B cell (primary cell): ENCODE measurements around the gene MCTP1. TPM values are rescaled to one million over a fixed set of nuclear protein-coding genes. Genes with fewer than 3 reads are reported as not detected.

Experiments used
- ATAC-seq: fragments of 200-7000 bp; cut with Tn5 transposase; one replicate; pipeline ENCODE4 v1.10.0; 2021; ENCODE audit warnings: low read depth, mild to moderate bottlenecking, moderate number of reproducible peaks, moderate library complexity
- CTCF ChIA-PET: fragments of 350-600 bp; sonication (Branson Sonifier 250); formaldehyde crosslinking; loops from one replicate; lab custom pipeline; 2021; ENCODE audit warnings: antibody characterized with exemption, inconsistent platforms; lab: Charles Lee
- POLR2A ChIA-PET: fragments of 350-600 bp; sonication (Branson Sonifier 250); formaldehyde crosslinking; loops from one replicate; lab custom pipeline; 2021; ENCODE audit warnings: antibody characterized with exemption; lab: Charles Lee
- DNase-seq: peaks from one replicate; pipeline ENCODE4 v3.0.0; 2013
- H2AFZ ChIP-seq: 2 replicates; pipeline ENCODE4 v1.6.1; 2012; ENCODE audit warnings: mild to moderate bottlenecking, low read depth, low read length; ENCODE audit not compliant: insufficient read depth, poor library complexity, severe bottlenecking
- H3K27ac ChIP-seq, 2 donors: 1 replicate in 1 of 2; 2 replicates in 1 of 2; pipeline ENCODE4 v1.5.1; 2012 to 2013; ENCODE audit warnings: low read length in 2 of 2, mild to moderate bottlenecking in 2 of 2, moderate library complexity in 1 of 2
- H3K27me3 ChIP-seq, 4 experiments: fragments of 200-600 bp in 1 of 4; sonication (generic) in 1 of 4; replicated peaks in 1 of 4; 1 replicate in 2 of 4; 2 replicates in 2 of 4; pipeline versions ENCODE4 v1.6.1 to v1.7.0; 2013 to 2016; ENCODE audit warnings: low read length in 3 of 4, mild to moderate bottlenecking in 2 of 4, mixed read lengths in 1 of 4, moderate library complexity in 1 of 4; ENCODE audit not compliant: insufficient read depth in 4 of 4, control insufficient read depth in 3 of 4; ENCODE audit errors: control extremely low read depth in 1 of 4
- H3K36me3 ChIP-seq, 2 experiments: replicated peaks in 1 of 2; 1 replicate in 1 of 2; 2 replicates in 1 of 2; pipeline versions ENCODE4 v1.6.1 to v1.7.1; 2013; ENCODE audit warnings: low read length in 1 of 2; ENCODE audit not compliant: insufficient read depth in 2 of 2, control insufficient read depth in 1 of 2; ENCODE audit errors: control extremely low read depth in 1 of 2, extremely low read depth in 1 of 2
- H3K4me1 ChIP-seq, 2 donors: fragments of 200-600 bp in 1 of 2; sonication (generic) in 1 of 2; 1 replicate in 1 of 2; 2 replicates in 1 of 2; pipeline versions ENCODE4 v1.5.1 to v1.6.1; 2013 to 2017; ENCODE audit warnings: low read length in 2 of 2; ENCODE audit not compliant: control insufficient read depth in 2 of 2, insufficient read depth in 2 of 2
- H3K4me2 ChIP-seq: replicated peaks from 2 replicates; pipeline ENCODE3; 2012; ENCODE audit warnings: mild to moderate bottlenecking, low read depth, low read length; ENCODE audit not compliant: poor library complexity, severe bottlenecking
- H3K4me3 ChIP-seq, 5 experiments: fragments of 200-600 bp in 1 of 5; sonication (generic) in 1 of 5; 1 replicate in 3 of 5; 2 replicates in 2 of 5; pipeline versions ENCODE4 v1.5.1 to v1.7.0; 2011 to 2016; ENCODE audit warnings: low read length in 4 of 5, mild to moderate bottlenecking in 4 of 5, low read depth in 2 of 5, control low read depth in 1 of 5, moderate library complexity in 1 of 5; ENCODE audit not compliant: insufficient read depth in 1 of 5; ENCODE audit errors: control extremely low read depth in 1 of 5, extremely low read depth in 1 of 5
- H3K79me2 ChIP-seq: fragments of 200-600 bp; sonication (generic); one replicate; pipeline ENCODE4 v1.6.0; 2016; ENCODE audit warnings: low read length; ENCODE audit not compliant: control insufficient read depth, insufficient read depth
- H3K9ac ChIP-seq: fragments of 200-600 bp; sonication (generic); 2 replicates; pipeline ENCODE4 v1.6.1; 2017; ENCODE audit warnings: mild to moderate bottlenecking, low read length, moderate library complexity
- H3K9me3 ChIP-seq, 3 donors: one replicate each; pipeline versions ENCODE4 v1.6.1 to v1.7.1; 2013; ENCODE audit warnings: low read length in 2 of 3; ENCODE audit not compliant: control insufficient read depth in 2 of 3, insufficient read depth in 1 of 3; ENCODE audit errors: control extremely low read depth in 1 of 3
- H4K20me1 ChIP-seq: 2 replicates; pipeline ENCODE4 v1.6.0; 2012; ENCODE audit warnings: mild to moderate bottlenecking, low read length; ENCODE audit not compliant: insufficient read depth, control insufficient read depth, poor library complexity, severe bottlenecking
- H3K27ac Mint-ChIP-seq: one replicate; pipeline ENCODE4 v1.8.0; 2021; ENCODE audit warnings: mixed read lengths
- H3K27me3 Mint-ChIP-seq: one replicate; pipeline ENCODE4 v1.8.0; 2021; ENCODE audit warnings: mixed read lengths
- H3K4me1 Mint-ChIP-seq: one replicate; pipeline ENCODE4 v1.8.0; 2021; ENCODE audit warnings: mixed read lengths
- H3K4me3 Mint-ChIP-seq: one replicate; pipeline ENCODE4 v1.8.0; 2021; ENCODE audit warnings: mixed read lengths
- H3K9me3 Mint-ChIP-seq: one replicate; pipeline ENCODE4 v1.8.0; 2022; ENCODE audit warnings: mixed read lengths; ENCODE audit not compliant: insufficient read depth
- EZH2 ChIP-seq: IDR thresholded peaks from 2 replicates; pipeline ENCODE4 v1.6.1; 2012; ENCODE audit warnings: borderline replicate concordance, low read depth, mild to moderate bottlenecking, moderate library complexity, low read length; ENCODE audit not compliant: insufficient read depth, poor library complexity, severe bottlenecking
- WGBS: methylation state at CpG from one replicate; pipeline ENCODE4 v1.1.5; 2013; ENCODE audit warnings: missing lambda C conversion rate; ENCODE audit not compliant: insufficient coverage; 5-methylcytosine and 5-hydroxymethylcytosine counted together
- intact Hi-C: fragments of 100-400 bp; cut with micrococcal nuclease; formaldehyde crosslinking; loops from one replicate; pipeline ENCODE4 v1.10.0; 2022
- polyA plus RNA-seq: library from polyadenylated mRNA; depleted of rRNA; stranded (reverse); fragments of >200 nt; gene quantifications from 2 replicates; pipeline ENCODE4 v1.2.3, GENCODE V29; 2012
- total RNA-seq, 2 donors: library from RNA; stranded (reverse); fragments of 120-200 nt in 1 of 2; gene quantifications; 1 replicate in 1 of 2; 2 replicates in 1 of 2; pipeline versions ENCODE4 v1.2.3 to v1.2.4, GENCODE V29; 2013 to 2022
- TF ChIP-seq, protein P1 (sequence below): fragments of 200-600 bp; IDR thresholded peaks from one replicate; pipeline ENCODE4 v1.8.0; 2022; ENCODE audit warnings: antibody characterized with exemption, mild to moderate bottlenecking

The MCTP1 gene
- total and polyA plus RNA-seq, 2 donors (not counting 1 experiment from before 2014, with no cell fraction given) = 0.42 to 2.5 TPM

DNA sequence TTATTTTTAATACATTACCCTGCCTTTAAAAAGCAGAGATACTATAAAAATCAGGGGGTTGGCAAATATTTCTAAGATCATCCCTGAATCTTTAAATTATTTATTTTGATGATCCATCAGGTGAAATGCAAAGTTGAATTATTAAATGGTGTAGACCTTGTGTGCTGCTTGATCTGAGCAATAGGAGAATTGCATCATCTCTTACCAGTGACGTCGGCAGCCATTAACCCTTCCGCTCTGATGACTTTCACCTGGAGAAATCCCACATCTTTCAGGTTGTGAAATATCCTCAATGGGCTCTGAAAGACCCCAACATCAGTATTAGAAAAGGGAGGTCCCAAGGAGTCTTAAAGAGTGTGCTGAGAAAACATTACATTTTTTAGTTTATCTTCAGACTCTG, 396.2 kb downstream of the MCTP1 start:
- H3K79me2 ChIP-seq = no peaks in the 10 kb centered on the region
- no peaks in the 10 kb centered on the region for H4K20me1 ChIP-seq
- H2AFZ ChIP-seq = no peak overlapping the region
- no peaks in the 10 kb centered on the region for H3K27me3 ChIP-seq
- ATAC-seq (no peak), DNase-seq (no peak)
- H3K4me3 Mint-ChIP-seq = no peak overlapping the region
- intact Hi-C loops = no loop called here
- H3K27ac Mint-ChIP-seq = no peak overlapping the region
- peaks cover 3% of the 10 kb centered on the region for H3K27me3 Mint-ChIP-seq
- H3K4me3 ChIP-seq = no peak overlapping the region
- no peaks in the 10 kb centered on the region for H3K4me1 ChIP-seq
- ChIA-PET POLR2A (no interaction called here), CTCF (no interaction called here)
- H3K9ac ChIP-seq = no peak overlapping the region
- TF ChIP-seq, protein P1, sequence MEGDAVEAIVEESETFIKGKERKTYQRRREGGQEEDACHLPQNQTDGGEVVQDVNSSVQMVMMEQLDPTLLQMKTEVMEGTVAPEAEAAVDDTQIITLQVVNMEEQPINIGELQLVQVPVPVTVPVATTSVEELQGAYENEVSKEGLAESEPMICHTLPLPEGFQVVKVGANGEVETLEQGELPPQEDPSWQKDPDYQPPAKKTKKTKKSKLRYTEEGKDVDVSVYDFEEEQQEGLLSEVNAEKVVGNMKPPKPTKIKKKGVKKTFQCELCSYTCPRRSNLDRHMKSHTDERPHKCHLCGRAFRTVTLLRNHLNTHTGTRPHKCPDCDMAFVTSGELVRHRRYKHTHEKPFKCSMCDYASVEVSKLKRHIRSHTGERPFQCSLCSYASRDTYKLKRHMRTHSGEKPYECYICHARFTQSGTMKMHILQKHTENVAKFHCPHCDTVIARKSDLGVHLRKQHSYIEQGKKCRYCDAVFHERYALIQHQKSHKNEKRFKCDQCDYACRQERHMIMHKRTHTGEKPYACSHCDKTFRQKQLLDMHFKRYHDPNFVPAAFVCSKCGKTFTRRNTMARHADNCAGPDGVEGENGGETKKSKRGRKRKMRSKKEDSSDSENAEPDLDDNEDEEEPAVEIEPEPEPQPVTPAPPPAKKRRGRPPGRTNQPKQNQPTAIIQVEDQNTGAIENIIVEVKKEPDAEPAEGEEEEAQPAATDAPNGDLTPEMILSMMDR = no peak
- H3K36me3 ChIP-seq = no peaks in the 10 kb centered on the region
- H3K4me1 Mint-ChIP-seq = no peaks in the 10 kb centered on the region
- H3K4me2 ChIP-seq = no peak overlapping the region
- no CpG with 5 or more reads among the region's 3 CpGs for WGBS
- H3K9me3 ChIP-seq = no peaks in the 10 kb centered on the region
- H3K9me3 Mint-ChIP-seq = no peaks in the 10 kb centered on the region
- H3K27ac ChIP-seq = no peak overlapping the region

GRCh38 chr5:94885931-94886330, 399.0 kb downstream of the MCTP1 start:
- no CpG with 5 or more reads among the region's 2 CpGs for whole genome bisulfite sequencing
- CTCF ChIA-PET = no interaction called here
- POLR2A ChIA-PET = no interaction called here

More at GRCh38 chr5:94885931-94886330, 399.0 kb downstream of the MCTP1 start:
- Histone ChIP-seq H3K27ac (no peak overlapping the region), H3K4me3 (no peak overlapping the region), H3K36me3 (no peaks in the 10 kb centered on the region), H2AFZ (no peak overlapping the region), H3K79me2 (no peaks in the 10 kb centered on the region), H3K9ac (no peak overlapping the region), H3K4me1 (no peaks in the 10 kb centered on the region), H3K4me2 (no peak overlapping the region), H3K27me3 (no peaks in the 10 kb centered on the region), H4K20me1 (no peaks in the 10 kb centered on the region), H3K9me3 (no peaks in the 10 kb centered on the region)
- no peak for ATAC-seq
- Mint-ChIP-seq H3K4me1 (no peaks in the 10 kb centered on the region), H3K4me3 (no peak overlapping the region), H3K9me3 (no peaks in the 10 kb centered on the region), H3K27me3 (peaks cover 3% of the 10 kb centered on the region), H3K27ac (no peak overlapping the region)
- no peak for DNase-seq
- intact Hi-C loops = no loop called here
- TF ChIP-seq EZH2 = no peak
- TF ChIP-seq, protein P1 = no peak
